ENCODE data around the gene DPP7.

- TF ChIP-seq POLR2A (IDR thresholded peaks at IDR 0.05) (no peak), CTCF (IDR thresholded peaks at IDR 0.05) (no peak), EP300 (IDR thresholded peaks at IDR 0.05) (no peak)
These were observed 2.2 kb upstream of the DPP7 start for GRCh38 chr9:137116728-137117127.

Data from suprapubic skin (tissue), 3 donors.